Peyer's patch (tissue), 4 donors: ENCODE data around the gene HOXA11. TPM values are rescaled to one million over a fixed set of nuclear protein-coding genes. Genes with fewer than 3 reads are reported as not detected.

Experiments used
- DNase-seq, 3 donors: peaks; one replicate each; pipeline ENCODE4 v3.0.0-alpha.2; 2017 to 2019
- H3K27ac ChIP-seq, 4 donors: fragments of 200-600 bp; sonication (generic); one replicate each; pipeline ENCODE4 v1.5.1; 2016 to 2019
- H3K27me3 ChIP-seq, 2 donors: fragments of 200-600 bp; sonication (generic); one replicate each; pipeline ENCODE4 v1.5.1; 2019
- H3K36me3 ChIP-seq, 3 donors: fragments of 200-600 bp; sonication (generic); one replicate each; pipeline ENCODE4 v1.5.1; 2016 to 2019
- H3K4me1 ChIP-seq, 4 donors: fragments of 200-600 bp; sonication (generic); one replicate each; pipeline ENCODE4 v1.5.1; 2016 to 2019
- H3K4me3 ChIP-seq, 4 donors: fragments of 200-600 bp; sonication (generic); 1 replicate in 3 of 4; 2 replicates in 1 of 4; pipeline ENCODE4 v1.5.1; 2016 to 2019; ENCODE audit warnings: mild to moderate bottlenecking in 1 of 4
- H3K9me3 ChIP-seq, 4 donors: fragments of 200-600 bp; sonication (generic); one replicate each; pipeline ENCODE4 v1.5.1; 2016 to 2019; ENCODE audit warnings: mild to moderate bottlenecking in 1 of 4
- CTCF ChIP-seq, 6 experiments: fragments of 450-650 bp in 4 of 6; fragments of 200-600 bp in 2 of 6; sonication (generic) in 1 of 6; IDR thresholded peaks; one replicate each; pipeline ENCODE4 v1.5.1; 2017 to 2019; ENCODE audit warnings: antibody characterized with exemption in 6 of 6, mild to moderate bottlenecking in 3 of 6, moderate library complexity in 1 of 6
- POLR2A ChIP-seq, 2 donors: fragments of 450-650 bp; IDR thresholded peaks; one replicate each; pipeline ENCODE4 v1.5.1; 2017; ENCODE audit warnings: antibody characterized with exemption in 2 of 2, mild to moderate bottlenecking in 2 of 2, moderate library complexity in 2 of 2
- total RNA-seq, 4 donors: library from RNA; depleted of rRNA; stranded (reverse); fragments of >200 nt; gene quantifications; one replicate each; pipeline ENCODE4 v1.1.0, GENCODE V29; 2016

The HOXA11 gene
- total RNA-seq, 4 donors from 2014 or later: not detected

- no peak for TF ChIP-seq POLR2A (IDR thresholded peaks at IDR 0.05)
- no peak for TF ChIP-seq CTCF (IDR thresholded peaks at IDR 0.05)
- H3K36me3 ChIP-seq: no peaks in the 10 kb centered on the region
- no peaks in the 10 kb centered on the region for H3K9me3 ChIP-seq
- H3K4me1 ChIP-seq: peaks cover 4 to 34% (median 24%) of the 10 kb centered on the region in 4 donors
- H3K4me3 ChIP-seq: peak overlapping the region; percentile 3 to 44 (median 33)
- DNase-seq: peak in 1 of 3 donors; percentile 56
- peaks cover 4 to 89% of the 10 kb centered on the region in 2 donors for H3K27me3 ChIP-seq
- no peak overlapping the region for H3K27ac ChIP-seq
Measured at GRCh38 chr7:27192546-27193334, 7.7 kb upstream of the HOXA11 start.

- no peak for TF ChIP-seq POLR2A (IDR thresholded peaks at IDR 0.05)
- TF ChIP-seq CTCF (IDR thresholded peaks at IDR 0.05): no peak
- Histone ChIP-seq H3K27ac (no peak overlapping the region), H3K4me3 (peak overlapping the region in 3 of 4 donors; percentile 26 to 44 (median 40)), H3K4me1 (peaks cover 4 to 34% (median 25%) of the 10 kb centered on the region in 4 donors), H3K9me3 (no peaks in the 10 kb centered on the region), H3K27me3 (peaks cover 4 to 87% of the 10 kb centered on the region in 2 donors), H3K36me3 (no peaks in the 10 kb centered on the region)
- DNase-seq: peak in 1 of 3 donors; percentile 53
Measured at GRCh38 chr7:27191833-27192545, 7.0 kb upstream of the HOXA11 start.

DNA sequence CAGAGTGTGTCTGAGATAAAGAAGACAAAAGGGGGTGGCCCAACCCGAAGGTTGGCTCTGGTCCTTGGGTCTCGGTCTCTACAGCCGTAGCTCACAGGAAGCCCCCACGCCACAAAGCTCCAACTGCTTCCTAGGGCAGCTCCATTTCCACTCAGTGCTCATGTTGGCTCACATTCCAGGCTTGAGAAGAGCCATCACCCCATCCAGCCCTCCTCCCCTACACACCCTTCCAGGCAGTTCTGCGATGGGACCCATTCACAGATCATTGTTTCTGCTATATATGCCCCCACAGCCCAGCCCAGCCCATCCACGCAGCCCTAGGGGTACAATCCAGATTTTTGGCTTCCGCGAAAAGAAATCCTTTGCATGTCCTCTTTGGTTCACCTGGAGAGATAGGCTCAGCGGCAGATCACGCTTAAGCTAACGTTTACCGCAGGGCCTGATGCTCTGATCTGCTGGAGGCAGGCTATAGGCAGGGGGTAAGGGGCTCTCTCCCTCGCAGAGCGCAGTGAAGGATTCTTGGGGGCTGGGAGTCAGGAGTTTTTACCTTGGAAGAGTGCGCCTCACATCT, 6.2 kb upstream of the HOXA11 start:
- Histone ChIP-seq H3K4me1 (peaks cover 4 to 34% (median 25%) of the 10 kb centered on the region in 4 donors), H3K9me3 (no peaks in the 10 kb centered on the region), H3K27me3 (peaks cover 4 to 85% of the 10 kb centered on the region in 2 donors), H3K27ac (no peak overlapping the region), H3K4me3 (no peak overlapping the region), H3K36me3 (no peaks in the 10 kb centered on the region)
- no peak for TF ChIP-seq POLR2A (IDR thresholded peaks at IDR 0.05)
- TF ChIP-seq CTCF (IDR thresholded peaks at IDR 0.05): no peak
- peak in 1 of 3 donors; percentile 33 for DNase-seq

DNA sequence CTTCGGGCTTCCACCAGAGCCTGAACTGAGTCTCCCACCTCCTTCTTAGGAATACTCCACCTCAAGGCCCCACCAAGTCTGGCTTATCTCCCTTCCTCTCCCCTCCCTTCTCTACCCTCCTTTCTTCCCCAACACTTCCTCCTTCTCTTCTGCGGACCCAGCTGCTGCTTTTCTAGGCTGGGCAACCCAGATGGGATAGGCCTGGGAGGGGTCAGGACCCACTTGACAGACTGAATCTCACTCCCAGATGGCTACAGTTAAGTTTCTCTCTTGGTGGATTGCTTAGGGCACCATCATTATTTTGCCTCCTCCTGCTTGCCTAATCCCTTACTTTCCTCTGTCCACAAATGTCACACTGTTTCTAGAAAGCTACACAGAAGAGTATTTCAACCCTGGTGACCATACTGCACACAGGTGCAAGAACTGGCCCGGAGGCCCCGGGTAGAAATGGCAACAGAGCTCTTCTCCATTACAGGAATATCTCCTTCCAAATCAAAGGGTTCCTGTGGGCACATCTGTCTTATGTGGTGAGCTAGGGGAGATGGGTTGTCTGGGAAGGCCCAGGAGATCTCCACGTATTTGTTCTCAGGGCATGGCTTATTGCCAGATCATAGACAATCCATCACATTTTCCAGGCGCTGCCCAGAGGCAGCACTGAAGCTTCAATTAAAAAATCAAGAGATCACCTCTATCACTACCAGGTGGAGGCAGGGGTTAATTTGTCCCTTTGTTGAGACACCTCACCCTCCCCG, 5.1 kb upstream of the HOXA11 start:
- H3K9me3 ChIP-seq: no peaks in the 10 kb centered on the region
- H3K27me3 ChIP-seq: peaks cover 4 to 87% of the 10 kb centered on the region in 2 donors
- no peaks in the 10 kb centered on the region for H3K36me3 ChIP-seq
- no peak overlapping the region for H3K27ac ChIP-seq
- no peak for TF ChIP-seq CTCF (IDR thresholded peaks at IDR 0.05)
- no peak for TF ChIP-seq POLR2A (IDR thresholded peaks at IDR 0.05)
- H3K4me3 ChIP-seq: no peak overlapping the region
- DNase-seq: no peak
- peaks cover 4 to 42% (median 25%) of the 10 kb centered on the region in 4 donors for H3K4me1 ChIP-seq
